GM19025 (cell line): ENCODE results near the gene TMSB10.

ENCODE experiments used
- ATAC-seq: cut with Tn5 transposase; IDR thresholded peaks from one replicate; pipeline ENCODE4 v1.9.1; 2021; ENCODE audit warnings: mild to moderate bottlenecking, low read depth, moderate library complexity; ENCODE audit not compliant: unreplicated experiment

TMSB10 gene

DNA sequence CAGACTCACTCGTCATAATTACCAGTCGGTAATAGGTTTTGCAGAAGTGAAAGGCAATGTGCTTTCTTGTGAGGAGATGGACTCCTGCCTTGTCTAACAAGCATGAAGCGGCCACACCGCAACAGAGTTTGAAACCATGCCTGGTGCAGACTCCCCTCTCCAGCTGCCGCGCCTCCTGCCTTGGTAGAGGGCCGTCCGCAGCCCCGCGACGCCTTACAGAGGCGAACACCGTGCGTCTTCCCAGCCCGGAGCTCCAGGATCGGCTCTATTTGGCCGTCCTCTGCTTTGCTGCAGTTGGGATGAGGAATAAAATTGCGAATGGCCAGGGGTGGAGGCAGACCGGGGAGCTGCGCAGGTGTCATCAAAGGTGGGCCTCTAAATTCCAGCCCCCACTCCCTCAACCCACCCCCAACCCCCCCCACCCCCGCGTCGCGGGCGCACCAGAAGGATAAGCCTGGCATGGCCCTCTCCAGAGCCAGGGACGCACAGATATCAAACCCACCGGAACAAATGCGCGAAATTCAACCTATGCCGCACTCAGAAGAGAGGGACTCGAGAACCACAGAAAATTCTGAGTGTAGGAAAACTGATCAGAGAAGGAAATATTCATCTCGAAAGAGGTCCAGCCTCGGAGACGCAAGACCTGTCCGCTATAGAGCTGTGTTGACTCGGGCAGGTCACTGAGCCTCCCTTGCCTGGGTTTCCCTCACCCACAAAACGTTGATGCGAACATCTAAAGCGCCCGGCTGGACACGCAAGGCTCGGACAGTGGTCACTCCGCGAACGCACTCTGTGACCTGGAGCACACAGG lies 25.7 kb upstream of the TMSB10 start:
- peak; percentile 37 for ATAC-seq

DNA sequence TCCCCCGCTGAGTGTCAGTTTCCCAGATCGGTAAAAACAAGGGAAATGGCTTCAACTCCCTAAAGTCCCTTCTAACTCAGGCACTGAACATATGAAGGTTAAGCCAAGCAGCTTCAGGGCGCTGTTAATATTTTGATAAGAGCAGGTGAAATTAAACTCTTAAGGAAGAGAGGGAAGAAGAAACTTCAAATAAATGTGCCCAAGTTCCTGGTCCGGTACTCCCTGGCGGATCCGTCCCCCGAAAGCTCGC lies 25.1 kb upstream of the TMSB10 start:
- ATAC-seq: no peak

DNA sequence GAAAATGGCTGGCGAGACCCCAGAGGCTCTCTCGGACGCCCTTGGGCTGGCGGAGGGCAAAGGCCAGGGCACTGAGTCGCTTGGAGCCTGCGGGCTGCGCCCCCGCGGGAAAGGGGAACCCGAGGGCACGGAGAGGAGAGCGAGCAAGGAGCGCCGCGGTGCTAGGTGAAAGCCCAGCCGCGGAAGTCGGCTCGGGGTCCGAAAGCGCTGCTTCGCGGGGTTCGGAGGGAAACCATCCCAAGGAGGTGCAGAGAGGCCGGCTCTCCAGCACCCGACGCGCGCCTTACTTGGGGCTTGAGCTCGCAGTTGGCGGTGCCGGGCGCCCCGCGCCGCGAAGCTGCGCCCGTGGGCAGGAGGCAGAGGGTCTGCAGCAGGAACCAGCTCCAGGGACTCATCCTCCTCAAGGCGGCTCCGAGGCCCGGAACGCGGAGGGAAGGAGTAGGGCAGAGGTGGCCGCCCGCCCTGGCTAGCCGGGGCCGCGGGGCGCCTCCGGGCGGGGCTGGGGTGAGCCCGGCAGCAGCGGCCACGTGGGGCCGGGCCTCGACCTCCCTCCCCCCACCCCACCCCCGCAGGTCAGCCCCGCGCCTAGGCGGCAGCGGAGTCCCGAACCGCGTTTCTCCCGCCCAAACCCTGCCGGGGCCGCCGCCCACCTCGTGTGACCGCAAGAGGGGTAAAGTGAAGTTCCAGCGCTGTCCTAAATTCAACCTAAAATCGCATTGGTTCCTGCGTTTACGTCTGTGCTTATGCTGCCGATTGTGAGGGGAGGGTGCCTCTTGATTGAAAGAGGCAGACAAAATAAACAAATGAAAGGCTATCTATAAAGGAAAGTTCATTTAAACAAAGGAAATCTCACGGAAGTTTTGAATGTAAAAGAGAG lies 24.6 kb upstream of the TMSB10 start, which contains the start of gene TRABD2A:
Gene TRABD2A (minus strand): TSS at position 440 of the 877 bp plus-strand sequence. CDS start 45 bp downstream, at position 395.
- no peak for ATAC-seq

DNA sequence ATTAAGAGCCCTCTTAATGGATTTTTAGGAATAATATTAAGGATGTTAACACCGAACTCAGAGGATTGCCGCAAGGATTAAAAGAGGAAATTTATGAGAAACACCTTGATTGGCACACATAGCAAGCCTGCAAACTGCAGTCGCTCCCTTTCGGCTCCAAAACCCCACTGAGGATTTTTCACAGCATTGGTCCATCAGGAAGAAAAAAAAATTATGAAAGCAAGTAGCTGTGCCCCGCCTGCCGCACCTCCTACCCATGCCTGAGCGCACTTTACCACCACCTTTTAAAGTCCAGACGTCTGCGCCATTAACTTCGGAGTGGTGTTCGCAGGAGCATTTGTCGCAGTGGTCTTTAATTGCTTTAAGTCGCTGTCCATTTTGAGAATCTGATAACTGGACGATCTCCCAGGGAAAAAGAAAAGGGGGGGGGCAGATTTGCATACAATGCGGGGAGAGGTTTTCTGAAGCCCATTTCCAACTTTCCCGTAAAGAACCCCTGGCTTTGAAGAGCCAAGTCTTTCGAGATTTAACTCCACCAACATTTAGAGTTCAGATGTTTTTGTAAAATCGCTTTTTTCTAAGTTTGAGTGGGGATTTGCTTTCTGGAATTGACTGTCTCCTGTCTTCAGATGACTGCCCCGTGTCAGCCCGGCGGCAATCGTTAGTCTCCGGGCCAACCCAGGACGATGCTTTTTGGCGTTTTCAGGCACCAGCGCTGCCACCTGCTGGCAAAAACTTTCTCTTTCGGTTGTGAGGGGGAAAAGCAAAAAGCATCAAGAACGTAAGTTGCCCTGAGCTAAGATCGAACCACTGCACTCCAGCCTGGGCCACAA lies 23.7 kb upstream of the TMSB10 start:
- peak; percentile 53 for ATAC-seq

DNA sequence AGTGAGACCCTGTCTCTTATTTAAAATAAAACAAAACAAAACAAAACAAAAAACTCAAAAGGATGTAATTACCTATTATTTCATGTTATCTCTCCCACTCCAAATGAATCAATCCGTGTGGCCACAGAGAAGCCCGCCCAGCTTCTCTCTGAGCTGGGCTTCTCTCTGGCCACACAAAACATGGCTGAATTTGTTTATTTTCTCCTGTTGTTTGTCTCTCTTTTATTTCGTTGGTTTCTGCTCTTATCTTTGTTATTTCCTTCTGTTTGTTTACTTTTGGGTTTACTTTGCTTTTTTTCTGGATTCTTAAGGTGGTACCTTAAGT lies 23.1 kb upstream of the TMSB10 start:
- no peak for ATAC-seq

DNA sequence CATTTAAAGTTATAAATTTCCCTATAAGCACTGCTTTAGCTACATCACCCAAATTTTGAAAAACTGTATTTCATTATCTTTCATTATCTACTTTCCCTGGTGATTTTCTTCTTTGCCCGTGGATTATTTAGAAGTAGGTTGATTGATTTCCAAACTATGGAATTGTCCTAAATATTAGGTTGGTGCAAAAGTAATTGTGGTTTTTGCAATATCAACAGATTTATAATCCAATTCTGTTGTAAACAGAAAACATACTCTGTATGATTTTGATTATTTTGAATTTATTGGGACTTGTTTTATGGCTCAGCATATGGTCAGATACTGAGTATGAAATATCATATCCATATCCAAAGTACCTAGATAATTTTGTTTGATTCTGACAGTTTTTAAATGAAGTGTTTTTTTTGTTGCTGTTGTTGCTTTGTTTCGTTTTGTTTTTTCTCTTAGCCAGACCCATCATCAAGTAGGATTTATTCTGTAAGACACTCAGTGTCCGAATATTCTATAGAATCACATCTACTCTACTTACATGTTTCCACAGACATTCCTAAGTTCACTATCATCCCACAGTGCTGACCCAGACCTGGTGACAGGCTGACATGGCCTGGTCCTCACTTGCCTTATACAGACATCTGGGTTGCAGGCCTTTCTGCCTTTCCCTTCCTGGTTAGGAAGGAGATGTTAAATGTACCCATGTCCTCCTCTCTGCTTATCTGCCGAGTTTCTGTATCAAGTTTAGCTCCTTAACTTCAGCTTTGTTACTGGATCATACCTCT lies 22.5 kb upstream of the TMSB10 start:
- ATAC-seq: no peak

DNA sequence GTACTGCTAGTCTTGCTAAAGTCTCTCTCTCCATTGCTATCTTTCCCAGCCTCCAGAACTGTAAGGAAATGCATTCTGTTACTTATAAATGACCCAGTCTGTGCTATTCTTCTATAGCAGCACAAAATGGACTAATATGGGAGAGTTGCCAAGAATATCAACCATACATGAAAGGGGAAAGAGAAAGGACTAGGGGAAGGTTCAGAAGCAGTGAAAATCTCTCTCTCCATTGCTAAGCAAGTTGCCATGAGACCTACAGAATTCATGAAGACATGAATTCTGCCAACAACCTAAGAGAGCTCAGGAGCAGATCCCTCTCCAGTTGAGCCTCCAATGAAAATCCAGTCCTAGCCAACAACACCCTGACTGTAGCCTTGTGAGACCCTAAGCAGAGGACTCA lies 21.0 kb upstream of the TMSB10 start:
- ATAC-seq: no peak

DNA sequence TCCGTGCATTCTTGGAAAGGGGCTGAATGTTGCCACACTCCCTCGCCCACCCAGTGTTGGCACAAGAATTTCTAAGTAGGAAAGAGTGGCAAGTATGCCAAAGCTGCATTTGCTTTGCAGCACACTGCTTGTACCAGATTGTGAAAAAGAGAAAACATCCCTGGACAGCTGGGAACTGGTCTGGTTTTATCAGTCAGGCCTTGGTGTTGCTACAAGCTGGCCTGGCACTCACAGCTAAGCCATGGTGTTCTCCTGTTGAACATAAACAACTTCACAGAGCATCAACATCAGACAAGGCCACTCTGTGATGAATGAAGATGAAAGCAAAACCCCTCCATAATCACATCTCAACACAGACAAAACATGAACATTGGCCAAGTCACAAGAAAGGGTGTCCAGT lies 20.3 kb upstream of the TMSB10 start:
- no peak for ATAC-seq

DNA sequence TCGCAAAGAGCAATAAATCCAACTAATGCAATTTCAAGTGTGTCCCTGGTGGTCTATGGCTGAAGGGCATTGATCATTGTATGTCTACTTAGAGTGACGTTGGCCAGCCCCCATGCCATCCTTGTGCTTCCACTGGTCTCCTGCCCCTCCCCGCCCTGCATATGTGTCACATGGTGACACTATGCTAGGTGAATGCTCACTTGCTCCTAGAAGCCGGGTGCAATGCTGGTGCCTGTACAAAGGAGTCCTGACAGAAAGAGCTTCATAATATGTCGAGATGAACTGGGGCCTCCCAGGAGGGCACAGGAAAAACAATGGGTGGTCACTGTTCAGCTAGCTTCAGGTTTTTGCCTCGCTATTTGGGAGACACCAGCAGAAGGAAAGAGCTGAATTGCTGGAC lies 18.7 kb upstream of the TMSB10 start:
- ATAC-seq: no peak

DNA sequence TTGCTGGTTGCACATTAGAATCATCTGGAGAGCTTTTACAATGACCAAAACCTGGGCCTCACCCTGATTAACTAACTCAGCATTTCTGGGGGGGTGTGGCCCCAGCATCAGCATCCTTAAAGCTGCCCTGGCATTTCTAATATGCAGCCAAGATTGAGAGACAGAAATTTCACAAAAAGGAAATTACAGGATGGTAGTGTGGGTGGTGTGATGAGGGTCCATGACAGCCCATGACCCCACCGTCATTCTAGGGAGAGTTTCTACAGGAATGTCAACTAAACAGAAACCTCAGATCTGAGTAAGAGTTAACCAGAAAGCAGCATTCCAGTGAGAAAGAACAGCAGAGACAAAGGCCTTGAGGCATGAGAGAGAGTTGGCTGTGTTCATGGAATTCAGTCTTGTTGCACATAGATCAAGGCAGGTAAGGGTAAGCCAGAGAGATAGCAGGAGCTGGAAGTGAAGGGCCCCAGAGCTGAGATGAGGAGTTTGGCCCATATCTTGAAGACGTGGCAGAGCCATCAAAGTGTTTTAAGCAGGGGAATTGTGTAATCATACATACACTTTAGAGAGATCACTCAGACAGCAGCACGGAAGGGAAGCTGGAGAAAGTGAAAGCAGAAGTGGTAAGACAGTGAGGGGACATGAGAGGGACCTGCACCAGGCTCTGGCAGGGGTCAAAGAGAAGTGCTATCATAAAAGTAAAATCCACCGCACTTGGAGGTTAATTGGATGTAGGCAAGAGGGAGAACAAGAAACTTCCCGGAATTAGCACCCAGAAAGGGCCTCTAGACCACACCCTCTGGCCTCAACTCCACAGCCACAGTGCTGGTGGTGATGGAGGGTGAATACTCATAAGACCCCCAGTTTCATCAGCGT lies 16.8 kb upstream of the TMSB10 start:
- peak; percentile 99 for ATAC-seq

DNA sequence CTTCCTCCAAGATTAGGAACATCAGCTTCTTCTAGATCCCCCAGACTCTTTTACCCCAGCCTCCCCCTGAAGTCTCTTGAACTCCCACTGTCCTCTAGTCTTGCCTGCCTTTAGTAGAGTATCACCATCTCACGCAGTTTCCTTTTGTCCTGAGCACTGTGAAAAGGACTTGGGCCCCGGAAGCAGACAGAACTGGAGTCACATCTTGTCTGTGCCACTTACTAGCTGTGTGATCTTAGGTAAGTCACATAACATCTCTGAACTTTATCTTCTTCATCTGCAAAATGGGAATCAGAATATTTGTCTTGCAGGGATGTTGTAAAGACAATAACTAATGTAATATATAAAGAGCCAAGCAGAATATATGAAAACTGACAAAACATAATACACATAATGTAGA lies 16.1 kb upstream of the TMSB10 start:
- ATAC-seq: no peak

DNA sequence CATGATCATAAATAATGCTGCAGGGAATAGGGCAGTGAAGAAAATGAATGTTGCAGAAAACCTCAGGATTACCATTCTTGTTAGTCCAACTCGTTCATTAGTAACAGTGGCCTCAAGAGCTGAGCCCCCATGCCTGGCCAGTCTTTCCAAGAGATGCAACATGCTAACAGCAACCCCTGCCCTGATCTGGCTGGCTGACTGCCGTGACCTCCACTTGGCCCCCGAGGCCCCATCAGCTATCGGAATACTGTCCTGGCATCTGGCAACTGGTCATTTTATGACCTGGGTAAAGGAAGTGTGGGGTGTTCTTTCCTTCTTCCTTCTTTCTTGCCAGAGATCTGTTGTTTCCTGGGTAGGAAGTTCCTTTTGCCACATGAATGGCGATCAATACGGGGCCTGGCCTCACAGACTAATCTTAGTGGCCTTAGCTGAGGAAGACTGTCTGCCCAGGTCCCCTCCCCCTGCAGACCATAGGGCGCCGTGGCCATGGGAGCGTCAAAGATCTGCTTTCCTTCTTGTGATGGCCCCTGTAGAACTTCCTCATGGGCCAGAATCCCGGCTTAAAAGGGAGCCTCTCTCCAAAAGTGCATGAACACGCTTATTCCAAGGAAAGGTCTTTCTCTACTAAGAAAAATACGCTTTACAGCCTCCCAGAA lies 14.0 kb upstream of the TMSB10 start:
- ATAC-seq: no peak

DNA sequence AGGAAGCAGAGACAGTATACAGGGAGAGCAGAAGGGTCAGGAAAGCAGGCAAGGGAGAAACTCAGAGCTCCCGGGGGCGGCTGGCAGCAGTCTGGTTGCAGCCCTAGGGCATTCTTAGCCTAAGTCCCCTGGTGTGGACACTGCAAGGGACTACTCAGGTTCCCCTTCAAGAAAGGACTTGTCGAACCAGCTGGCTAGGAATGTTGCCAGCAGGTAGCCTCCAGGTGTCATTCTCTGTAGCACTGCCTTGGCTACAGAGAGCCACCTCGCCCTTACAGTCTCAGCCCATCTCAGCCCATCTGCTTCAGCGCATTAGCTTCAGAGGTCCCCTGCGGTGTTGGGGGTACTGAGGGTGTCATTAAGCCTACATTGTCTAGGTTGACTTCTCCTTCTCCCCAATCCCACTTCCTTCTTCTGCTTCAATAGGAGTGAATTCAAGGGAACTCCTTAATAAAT lies 11.3 kb upstream of the TMSB10 start:
- ATAC-seq: no peak

DNA sequence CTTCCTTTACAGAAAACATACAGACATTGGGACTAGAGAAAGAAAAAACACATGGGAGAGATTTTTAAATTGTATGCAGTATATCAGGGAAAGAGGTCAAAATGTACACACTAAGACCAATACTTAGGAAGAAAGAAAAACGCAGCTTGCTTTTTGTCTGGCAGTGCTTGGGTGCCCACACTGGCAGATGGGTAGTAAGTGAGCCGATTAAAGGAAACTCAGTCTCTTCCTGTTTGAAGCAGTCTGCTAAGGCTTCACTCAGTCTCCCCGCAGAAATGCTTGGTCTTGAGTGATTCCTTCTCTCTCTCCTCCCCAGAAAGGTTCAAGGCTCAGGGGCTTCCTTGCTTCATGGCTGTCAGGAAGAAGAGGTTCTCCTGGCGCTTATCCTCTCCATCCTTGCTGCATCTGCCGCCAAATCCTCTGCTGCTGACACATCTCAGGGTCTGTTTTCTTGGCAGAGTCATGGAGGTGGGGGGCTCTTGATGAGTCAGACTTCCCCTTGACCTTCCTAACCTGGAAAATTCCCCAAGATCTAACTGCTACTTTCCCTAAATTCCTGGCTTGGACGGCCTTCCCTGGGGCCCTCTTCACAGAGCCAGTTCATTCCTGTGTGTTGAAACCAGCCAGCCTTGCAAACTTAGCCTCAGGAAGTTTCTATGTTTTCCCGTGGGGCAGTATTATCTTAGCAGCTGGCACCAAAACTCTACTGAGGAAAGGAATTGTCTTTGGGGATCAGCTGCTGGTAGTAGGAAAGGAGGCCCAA lies 10.5 kb upstream of the TMSB10 start:
- no peak for ATAC-seq

DNA sequence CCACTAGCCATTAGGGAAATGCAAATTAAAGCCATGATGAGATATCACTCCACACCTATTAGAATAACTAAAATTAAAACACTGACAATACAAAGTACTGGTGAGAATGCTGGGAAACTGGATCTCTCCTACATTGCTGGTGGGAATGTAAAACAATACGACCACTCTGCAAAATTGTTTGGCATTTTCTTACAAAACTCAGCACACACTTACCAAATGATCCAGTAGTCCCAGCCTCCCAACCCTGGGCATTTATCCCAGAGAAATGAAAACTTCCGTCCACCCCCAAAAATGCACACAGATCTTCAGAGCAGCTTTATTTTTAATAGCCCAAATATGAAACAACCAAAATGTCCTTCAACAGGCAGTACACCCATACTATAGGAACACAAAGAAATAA lies 8.9 kb upstream of the TMSB10 start:
- no peak for ATAC-seq

DNA sequence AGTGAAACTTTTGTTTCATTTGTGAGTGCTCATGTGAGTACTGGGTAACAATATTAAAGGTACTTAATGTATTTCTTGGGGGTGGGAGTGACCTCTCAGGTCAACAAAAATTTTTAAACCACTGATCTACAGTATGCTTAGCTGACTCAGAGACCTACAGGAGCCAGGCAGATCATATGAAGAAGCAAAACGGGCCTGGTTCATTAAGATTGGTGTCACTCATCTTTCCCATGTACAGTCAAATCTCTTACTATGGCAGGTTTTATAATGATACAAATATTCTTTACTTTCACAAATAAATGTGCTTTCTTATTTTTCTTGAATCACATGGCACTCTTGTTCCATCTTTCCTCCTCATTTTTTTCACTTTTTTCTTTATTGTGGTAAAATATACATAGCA lies 7.7 kb upstream of the TMSB10 start:
- ATAC-seq: no peak

DNA sequence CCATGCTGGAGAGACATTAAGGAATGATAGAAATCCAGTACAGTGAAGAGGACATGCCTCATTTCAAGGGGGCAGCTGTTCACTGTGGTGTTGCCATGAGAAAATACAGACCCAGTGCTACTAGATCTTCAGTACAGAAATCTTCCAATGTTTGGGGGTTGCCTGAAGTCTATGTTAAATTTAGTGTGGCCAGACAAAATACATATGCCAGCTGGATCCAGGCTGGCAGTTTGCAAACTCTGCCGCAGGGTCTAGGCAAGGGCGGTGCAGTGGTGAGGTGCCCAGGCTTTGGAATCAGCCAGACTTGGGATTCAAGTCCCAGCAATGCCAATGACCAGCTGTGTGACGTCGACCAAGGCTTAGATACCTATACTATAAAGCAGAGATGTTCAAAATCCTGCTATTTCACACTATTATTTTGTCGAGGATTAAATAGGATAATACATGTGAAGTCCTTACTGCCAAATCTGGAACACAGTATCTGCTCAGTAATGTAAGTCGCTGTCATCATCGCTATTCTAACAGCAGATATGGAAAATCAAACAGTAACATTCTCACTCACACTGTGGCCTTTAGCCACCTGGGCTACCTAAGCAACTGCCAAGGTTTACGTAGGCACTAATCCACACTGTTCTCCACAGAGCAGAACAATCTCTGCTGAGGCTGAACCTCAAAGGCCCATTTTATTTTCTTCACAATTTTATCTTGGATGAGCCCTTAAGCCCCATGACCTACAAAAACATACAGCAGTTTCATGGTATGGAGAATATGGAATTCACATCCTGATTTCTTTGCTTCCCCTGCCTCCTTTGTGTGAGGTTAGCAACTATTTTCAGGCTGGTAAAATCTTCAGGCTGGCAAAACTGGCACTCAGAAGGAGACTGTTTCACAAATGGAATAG lies 5.9 kb upstream of the TMSB10 start:
- ATAC-seq: no peak
